CD4-positive, alpha-beta T cell treated with Interleukin-2 at 100 ng/mL for 4 hours (primary cell): Measurements from ENCODE around the gene ATL1.
"Not testable (repeated sequence)": the region's sequence is repeated elsewhere in the genome, so short reads cannot be mapped to it uniquely, and the experiment has no call there.

Experiments
- DNase-seq: peaks from one replicate; pipeline ENCODE4 v3.0.0-alpha.2; 2020; ENCODE audit warnings: low spot score

Gene ATL1

GRCh38 chr14:50534997-50535396, 24.9 kb upstream of the ATL1 start:
- no peak for DNase-seq

DNA sequence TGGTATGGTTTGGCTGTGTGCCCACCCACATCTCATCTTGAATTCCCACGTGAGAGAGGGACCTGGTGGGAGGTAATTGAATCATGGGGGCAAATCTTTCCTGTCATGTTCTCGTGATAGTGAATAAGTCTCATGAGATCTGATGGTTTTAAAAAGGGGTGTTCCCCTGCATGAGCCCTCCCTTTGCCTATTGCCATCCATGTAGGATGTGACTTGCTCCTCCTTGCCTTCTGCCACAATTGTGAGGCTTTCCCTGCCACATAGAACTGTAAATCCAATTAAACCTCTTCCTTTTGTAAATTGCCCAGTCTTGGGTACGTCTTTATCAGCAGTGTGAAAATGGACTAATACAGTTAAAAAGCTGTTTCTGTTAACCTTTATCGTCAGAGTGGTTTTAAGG, 21.9 kb upstream of the ATL1 start:
- not testable (repeated sequence) for DNase-seq

GRCh38 chr14:50539051-50539450, 20.9 kb upstream of the ATL1 start:
- no peak for DNase-seq

GRCh38 chr14:50541159-50541567, 18.8 kb upstream of the ATL1 start:
- DNase-seq = no peak

DNA sequence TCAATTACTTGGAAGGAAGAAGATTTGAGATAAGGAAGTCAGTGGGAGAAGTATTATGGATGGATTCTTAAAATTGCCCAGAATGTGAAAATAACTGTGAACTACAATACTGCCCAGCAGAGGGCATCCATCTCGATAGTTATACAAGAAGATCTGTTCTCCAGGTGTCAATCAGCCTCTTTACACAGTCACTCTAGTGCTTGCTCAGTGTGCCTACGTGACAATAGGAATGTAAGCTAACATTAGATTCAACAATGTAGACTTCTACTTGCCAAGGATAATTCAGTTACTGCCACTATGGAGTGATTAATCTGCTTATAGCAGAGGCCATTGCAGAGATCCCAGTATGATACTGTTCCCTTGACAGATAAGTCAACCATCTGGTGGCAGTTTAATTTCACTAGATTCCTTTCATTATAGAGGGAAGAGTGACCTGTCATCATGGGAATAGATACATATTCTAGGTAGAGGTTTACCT, 17.0 kb upstream of the ATL1 start:
- DNase-seq = peak; percentile 59

- no peak for DNase-seq
Observed at GRCh38 chr14:50544911-50545310, 15.0 kb upstream of the ATL1 start.

GRCh38 chr14:50545618-50546017, 14.3 kb upstream of the ATL1 start:
- no peak for DNase-seq

GRCh38 chr14:50550294-50550693, 9.7 kb upstream of the ATL1 start:
- no peak for DNase-seq

DNA sequence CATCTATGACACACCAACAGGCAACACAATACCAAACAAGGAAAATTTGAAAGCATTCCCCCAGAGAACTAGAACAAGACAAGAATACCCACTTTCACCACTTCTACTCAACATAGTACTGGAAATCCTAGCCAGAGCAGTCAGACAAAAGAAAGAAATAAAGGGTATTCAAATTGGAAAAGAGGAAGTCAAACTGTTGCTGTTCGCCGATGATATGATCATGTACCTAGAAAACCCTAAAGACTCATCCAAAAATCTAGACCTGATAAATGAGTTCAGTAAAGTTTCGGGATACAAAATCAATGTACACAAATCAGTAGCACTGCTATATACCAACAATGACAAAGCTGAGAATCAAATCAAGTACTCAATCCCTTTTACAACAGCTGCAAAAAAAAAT, 8.1 kb upstream of the ATL1 start:
- no peak for DNase-seq

DNA sequence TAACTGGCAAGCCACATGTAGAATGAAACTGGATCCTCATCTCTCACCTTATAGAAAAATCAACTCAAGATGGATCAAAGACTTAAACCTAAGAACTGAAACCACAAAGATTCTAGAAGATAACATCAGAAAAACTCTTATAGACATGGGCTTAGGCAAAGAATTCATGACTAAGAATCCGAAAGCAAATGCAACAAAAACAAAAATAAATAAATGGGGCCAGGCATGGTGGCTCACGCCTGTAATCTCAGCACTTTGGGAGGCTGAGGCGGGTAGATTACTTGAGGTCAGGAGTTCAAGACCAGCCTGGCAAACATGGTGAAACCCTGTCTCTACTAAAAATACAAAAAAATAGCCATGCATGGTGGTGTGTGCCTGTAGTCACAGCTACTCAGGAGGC, 7.1 kb upstream of the ATL1 start:
- not testable (repeated sequence) for DNase-seq

- DNase-seq = peak; percentile 30
Observed at GRCh38 chr14:50560931-50561285, 963 bp downstream of the ATL1 start.

- DNase-seq = no peak
Observed at GRCh38 chr14:50562841-50563240, 2.9 kb downstream of the ATL1 start.

GRCh38 chr14:50569714-50570274, 9.8 kb downstream of the ATL1 start:
- no peak for DNase-seq

DNA sequence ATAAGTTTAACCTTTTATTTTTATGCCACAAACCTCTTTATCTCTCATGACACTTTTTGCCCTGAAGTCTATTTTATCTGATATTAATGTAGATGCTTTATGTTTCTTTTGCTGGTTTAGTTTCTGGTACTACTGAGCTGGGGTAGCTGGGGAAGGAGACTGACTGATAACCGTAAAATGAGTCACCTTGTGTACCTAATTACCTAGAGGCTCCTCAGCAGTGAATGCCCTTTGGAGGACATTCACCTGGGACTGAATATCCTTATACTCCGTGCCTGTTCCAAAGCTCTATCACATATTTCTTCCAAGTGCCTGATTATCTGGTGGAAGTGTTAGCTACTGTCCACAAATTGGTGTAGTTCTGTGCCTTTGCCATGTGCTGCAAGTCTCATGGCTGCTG, 13.9 kb downstream of the ATL1 start:
- no peak for DNase-seq

DNA sequence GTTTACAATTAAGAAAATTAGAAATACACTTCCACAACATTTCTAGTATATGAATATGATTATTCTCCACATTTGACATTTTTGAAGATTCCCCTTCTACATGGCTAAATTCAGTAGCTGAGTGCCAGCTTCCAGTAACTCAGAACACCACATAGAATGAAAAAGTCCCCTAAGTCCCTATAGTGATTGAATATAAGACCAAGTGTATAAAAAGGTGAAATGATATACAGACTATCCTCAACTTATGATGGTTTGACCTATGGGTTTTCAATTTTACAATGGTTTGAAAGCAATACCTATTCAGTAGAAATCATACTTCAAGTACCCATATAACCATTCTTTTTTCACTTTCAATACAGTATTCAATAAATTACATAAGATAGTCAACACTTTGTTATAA, 15.8 kb downstream of the ATL1 start:
- no peak for DNase-seq

- no peak for DNase-seq
Observed at GRCh38 chr14:50577982-50578381, 18.0 kb downstream of the ATL1 start.

DNA sequence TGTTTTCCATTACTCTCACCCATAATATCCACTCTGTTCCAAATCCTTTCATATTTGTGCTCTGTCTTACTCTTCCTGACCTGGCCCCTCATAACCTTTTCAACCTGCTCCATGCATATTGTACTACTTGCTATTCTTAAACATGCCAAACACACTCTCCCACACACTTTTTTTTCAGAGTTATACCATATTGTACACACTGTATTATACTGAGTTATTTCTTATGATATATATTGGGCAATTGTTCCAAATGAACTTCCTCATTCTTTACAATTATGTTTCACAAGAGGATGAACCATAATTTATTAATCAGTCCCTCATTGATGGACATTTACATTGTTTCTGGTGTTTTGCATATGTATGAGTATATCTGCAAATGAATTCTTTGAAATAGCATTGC, 18.5 kb downstream of the ATL1 start:
- DNase-seq = no peak

DNA sequence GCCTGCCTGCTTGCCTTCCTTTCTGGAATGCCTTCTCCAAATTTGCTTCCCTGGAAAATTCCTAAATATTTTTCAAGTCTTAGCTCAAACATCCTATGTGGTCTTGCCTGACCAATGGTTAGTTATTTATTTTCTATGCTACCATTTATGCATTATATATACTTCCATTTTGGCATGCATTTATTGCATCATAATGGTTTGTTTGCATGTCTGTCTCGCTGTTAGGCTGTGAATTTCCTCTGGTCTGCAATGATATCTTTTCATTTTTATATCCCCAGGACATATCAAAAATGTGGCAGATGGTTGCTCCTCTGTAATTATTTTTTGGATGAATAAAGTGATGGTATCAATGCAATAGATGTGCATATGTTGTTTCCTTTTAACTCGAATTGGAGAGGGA, 30.5 kb downstream of the ATL1 start:
- DNase-seq = no peak

DNA sequence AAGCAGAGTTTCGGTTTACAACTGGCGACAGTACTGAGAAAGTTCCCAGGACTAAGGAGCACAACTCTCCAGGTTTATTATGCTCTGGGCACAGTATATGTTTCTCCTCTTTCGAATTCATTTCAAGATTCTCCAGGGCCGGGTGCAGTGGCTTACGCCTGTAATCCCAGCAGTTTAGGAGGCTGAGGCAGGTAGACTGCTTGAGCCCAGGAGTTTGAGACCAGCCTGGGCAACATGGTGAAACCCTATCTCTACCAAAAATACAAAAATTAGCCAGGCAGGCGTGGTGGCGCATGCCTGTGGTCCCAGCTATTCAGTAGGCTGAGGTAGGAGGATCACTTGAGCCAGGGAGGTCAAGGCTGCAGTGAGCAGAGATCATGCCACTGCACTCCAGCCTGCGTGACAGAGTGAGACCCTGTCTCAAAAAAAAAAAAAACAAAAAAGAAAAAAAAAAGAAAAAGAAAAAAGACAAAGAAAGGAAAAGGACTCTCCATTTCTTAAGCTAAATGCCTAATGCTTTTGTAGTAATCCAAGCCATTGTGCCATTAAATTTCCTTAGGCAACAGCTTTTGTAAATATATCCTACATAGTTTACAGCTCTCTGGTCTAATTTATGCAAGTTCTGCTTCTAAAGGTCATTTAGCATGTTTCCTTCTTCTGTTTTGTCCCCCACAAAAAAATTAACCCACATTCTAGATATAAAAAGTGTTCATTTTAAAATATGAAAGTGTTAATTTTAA, 34.8 kb downstream of the ATL1 start:
- DNase-seq = no peak

DNA sequence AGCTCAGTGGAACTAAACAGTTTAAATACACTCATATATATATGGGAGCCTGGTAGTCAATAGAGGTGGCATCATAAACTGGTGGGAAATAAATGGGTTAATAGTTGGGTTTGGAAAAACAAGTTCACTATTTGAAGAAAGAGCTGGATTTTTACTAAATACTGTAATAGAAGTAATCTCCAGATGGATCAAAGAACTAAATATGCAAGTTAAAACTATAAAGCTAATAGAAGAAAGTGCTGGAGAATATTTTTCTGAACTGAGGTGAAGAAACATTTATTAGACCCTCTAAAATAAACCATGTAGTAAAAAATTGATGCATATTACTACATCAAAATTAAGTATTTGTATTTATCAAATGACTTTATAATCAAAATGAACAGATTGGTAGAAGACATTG, 38.8 kb downstream of the ATL1 start:
- DNase-seq = no peak

DNA sequence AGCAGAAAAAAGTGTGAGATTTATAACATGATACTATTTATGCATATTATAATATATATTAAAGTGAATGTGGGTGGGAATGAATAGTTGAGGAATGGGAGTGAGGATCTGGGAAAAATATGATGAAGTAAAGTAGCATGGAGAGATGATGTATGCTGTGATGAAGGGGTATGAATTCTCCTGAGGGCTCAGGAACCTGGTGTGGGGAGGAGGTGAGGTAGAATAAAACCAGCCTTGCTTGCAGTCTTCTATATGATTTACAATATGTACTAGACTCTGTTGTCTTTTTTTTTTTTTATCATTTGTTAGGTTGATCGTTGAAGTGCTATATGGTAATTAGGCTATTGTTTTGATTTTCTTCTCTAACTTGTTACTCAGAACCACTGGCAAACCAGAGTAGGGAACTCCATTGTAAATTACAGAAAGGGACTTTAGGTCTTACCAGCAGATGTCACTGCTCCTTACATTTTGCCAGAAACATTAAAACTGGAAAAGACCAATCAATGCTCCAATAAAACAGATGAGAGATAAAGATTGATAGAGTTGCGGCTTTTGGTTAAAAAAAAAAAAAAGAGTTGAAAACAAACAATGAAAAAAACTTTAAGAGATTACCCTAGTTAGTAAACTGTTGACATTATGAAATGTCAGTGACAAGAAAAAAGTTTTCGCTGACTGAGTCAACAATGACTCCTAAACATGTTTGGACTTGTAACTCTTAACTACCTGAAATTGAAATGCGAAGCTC, 39.9 kb downstream of the ATL1 start:
- DNase-seq = peak; percentile 16

- no peak for DNase-seq
Observed at GRCh38 chr14:50600849-50601248, 40.9 kb downstream of the ATL1 start.

GRCh38 chr14:50601394-50601793, 41.4 kb downstream of the ATL1 start:
- DNase-seq = no peak
